ENCODE results near the gene GRM7.

DNA sequence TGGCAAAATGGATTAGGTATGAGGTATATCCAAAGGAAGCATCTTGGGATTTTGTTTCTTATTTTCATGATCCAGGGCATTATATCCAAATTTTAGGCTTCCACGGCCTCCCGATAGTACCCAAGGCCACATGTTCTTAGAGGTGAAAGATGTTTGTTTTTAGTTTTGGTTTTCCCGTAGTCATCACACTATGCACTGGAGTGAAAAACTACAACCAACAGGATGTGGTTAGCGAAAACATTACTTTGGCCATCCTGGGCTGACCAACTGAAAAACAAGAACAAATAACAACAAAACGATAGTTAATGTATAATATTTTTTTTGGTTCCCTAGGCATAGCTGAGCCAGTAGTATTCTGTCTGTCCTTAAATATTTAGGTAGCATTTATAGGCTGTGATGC, 749.7 kb downstream of the GRM7 start:
- TF ChIP-seq, protein P1, sequence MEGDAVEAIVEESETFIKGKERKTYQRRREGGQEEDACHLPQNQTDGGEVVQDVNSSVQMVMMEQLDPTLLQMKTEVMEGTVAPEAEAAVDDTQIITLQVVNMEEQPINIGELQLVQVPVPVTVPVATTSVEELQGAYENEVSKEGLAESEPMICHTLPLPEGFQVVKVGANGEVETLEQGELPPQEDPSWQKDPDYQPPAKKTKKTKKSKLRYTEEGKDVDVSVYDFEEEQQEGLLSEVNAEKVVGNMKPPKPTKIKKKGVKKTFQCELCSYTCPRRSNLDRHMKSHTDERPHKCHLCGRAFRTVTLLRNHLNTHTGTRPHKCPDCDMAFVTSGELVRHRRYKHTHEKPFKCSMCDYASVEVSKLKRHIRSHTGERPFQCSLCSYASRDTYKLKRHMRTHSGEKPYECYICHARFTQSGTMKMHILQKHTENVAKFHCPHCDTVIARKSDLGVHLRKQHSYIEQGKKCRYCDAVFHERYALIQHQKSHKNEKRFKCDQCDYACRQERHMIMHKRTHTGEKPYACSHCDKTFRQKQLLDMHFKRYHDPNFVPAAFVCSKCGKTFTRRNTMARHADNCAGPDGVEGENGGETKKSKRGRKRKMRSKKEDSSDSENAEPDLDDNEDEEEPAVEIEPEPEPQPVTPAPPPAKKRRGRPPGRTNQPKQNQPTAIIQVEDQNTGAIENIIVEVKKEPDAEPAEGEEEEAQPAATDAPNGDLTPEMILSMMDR (conservative IDR thresholded peaks at IDR 0.05 in 1 of 2, IDR thresholded peaks at IDR 0.05 in 1 of 2; ENCODE audit: low read depth in 1 of 2, low read length in 2 of 2): no peak
- TF ChIP-seq EZH2 (IDR thresholded peaks at IDR 0.05; ENCODE audit: low read length, missing control alignments): no peak
